Loucy (cell line): ENCODE measurements around the gene CFAP43.

Experiments
- H2AFZ ChIP-seq: fragments of 200-600 bp; sonication (generic); 2 replicates; pipeline ENCODE4 v1.6.0; 2016; ENCODE audit warnings: antibody characterized with exemption, mild to moderate bottlenecking, low read length, moderate library complexity
- H3F3A ChIP-seq: fragments of 200-600 bp; 2 replicates; pipeline ENCODE4 v1.6.0; 2016; ENCODE audit warnings: antibody characterized with exemption, low read depth, mild to moderate bottlenecking
- H3K27me3 ChIP-seq: fragments of 200-600 bp; sonication (generic); 2 replicates; pipeline ENCODE4 v1.6.1; 2014; ENCODE audit warnings: low read length, mild to moderate bottlenecking; ENCODE audit not compliant: insufficient read depth, poor library complexity, severe bottlenecking
- H3K36me3 ChIP-seq: fragments of 200-600 bp; sonication (generic); 2 replicates; pipeline ENCODE4 v1.6.1; 2016; ENCODE audit warnings: low read length; ENCODE audit not compliant: insufficient read depth
- H3K4me1 ChIP-seq: fragments of 200-600 bp; sonication (generic); 2 replicates; pipeline ENCODE4 v1.5.1; 2014; ENCODE audit warnings: low read length, mild to moderate bottlenecking; ENCODE audit not compliant: insufficient read depth, poor library complexity, severe bottlenecking
- H3K4me2 ChIP-seq: fragments of 200-600 bp; sonication (generic); 2 replicates; pipeline ENCODE4 v1.6.0; 2014; ENCODE audit warnings: antibody characterized with exemption, low read length, low read depth, mild to moderate bottlenecking; ENCODE audit not compliant: poor library complexity, severe bottlenecking
- H3K4me3 ChIP-seq: fragments of 200-600 bp; sonication (generic); 2 replicates; pipeline ENCODE4 v1.5.1; 2014; ENCODE audit warnings: low read length, mild to moderate bottlenecking, mixed read lengths; ENCODE audit not compliant: poor library complexity, severe bottlenecking
- H3K79me2 ChIP-seq: fragments of 200-600 bp; sonication (generic); 2 replicates; pipeline ENCODE4 v1.6.1; 2014; ENCODE audit warnings: low read length; ENCODE audit not compliant: insufficient read depth
- H3K9ac ChIP-seq: fragments of 200-600 bp; sonication (generic); 2 replicates; pipeline ENCODE4 v1.6.0; 2014; ENCODE audit warnings: mild to moderate bottlenecking, low read depth, low read length, moderate library complexity; ENCODE audit not compliant: poor library complexity, severe bottlenecking
- H3K9me2 ChIP-seq: fragments of 200-600 bp; sonication (generic); replicated peaks from 2 replicates; pipeline ENCODE4 v1.6.1; 2016; ENCODE audit warnings: low read depth, low read length, mixed read lengths
- H3K9me3 ChIP-seq: fragments of 200-600 bp; sonication (generic); 2 replicates; pipeline ENCODE4 v1.6.1; 2014; ENCODE audit warnings: mild to moderate bottlenecking, antibody characterized with exemption, low read length, low read depth; ENCODE audit not compliant: insufficient read depth
- H4K20me1 ChIP-seq: fragments of 200-600 bp; sonication (generic); 2 replicates; pipeline ENCODE4 v1.6.0; 2014; ENCODE audit warnings: antibody characterized with exemption, low read length, mild to moderate bottlenecking; ENCODE audit not compliant: insufficient read depth, poor library complexity, severe bottlenecking
- EZH2phosphoT487 ChIP-seq: fragments of 200-600 bp; IDR thresholded peaks from 2 replicates; pipeline ENCODE4 v1.6.1; 2018; ENCODE audit warnings: antibody characterized with exemption, mild to moderate bottlenecking, moderate library complexity, borderline replicate concordance
- TF ChIP-seq, protein P1 (sequence below): fragments of 200-600 bp; sonication (generic); conservative IDR thresholded peaks from 2 replicates; pipeline ENCODE4 v1.5.1; 2014; ENCODE audit warnings: mild to moderate bottlenecking, antibody characterized with exemption, low read length

The CFAP43 gene

DNA sequence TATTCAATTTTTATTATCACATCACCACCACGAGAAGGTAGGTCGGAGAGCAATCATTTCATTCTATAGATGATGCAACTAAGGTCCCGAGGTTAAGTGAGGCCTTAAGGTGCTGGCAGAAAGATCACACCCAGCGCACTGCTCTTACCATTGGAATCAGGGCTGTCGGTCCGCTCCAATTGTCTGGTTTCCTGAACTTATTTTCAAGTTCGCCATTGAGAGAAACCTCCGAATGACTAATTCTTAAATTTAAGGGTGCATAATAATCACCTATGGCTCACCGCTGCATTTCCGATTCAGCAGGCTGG, 36.2 kb upstream of the CFAP43 start:
- Histone ChIP-seq H3K9me2 (no peaks in the 10 kb centered on the region), H4K20me1 (peaks cover 11% of the 10 kb centered on the region), H3K4me3 (peak overlapping the region; percentile 77), H3K9ac (peak overlapping the region; percentile 79), H3K36me3 (peaks cover 24% of the 10 kb centered on the region; the same call in 1 of the 2 replicates), H3K27me3 (no peaks in the 10 kb centered on the region), H3K4me2 (peak overlapping the region; percentile 86), H3K9me3 (no peaks in the 10 kb centered on the region), H3F3A (no peaks in the 10 kb centered on the region), H3K79me2 (peaks cover 38% of the 10 kb centered on the region), H2AFZ (peak overlapping the region; percentile 62), H3K4me1 (peaks cover 26% of the 10 kb centered on the region)
- TF ChIP-seq, protein P1, sequence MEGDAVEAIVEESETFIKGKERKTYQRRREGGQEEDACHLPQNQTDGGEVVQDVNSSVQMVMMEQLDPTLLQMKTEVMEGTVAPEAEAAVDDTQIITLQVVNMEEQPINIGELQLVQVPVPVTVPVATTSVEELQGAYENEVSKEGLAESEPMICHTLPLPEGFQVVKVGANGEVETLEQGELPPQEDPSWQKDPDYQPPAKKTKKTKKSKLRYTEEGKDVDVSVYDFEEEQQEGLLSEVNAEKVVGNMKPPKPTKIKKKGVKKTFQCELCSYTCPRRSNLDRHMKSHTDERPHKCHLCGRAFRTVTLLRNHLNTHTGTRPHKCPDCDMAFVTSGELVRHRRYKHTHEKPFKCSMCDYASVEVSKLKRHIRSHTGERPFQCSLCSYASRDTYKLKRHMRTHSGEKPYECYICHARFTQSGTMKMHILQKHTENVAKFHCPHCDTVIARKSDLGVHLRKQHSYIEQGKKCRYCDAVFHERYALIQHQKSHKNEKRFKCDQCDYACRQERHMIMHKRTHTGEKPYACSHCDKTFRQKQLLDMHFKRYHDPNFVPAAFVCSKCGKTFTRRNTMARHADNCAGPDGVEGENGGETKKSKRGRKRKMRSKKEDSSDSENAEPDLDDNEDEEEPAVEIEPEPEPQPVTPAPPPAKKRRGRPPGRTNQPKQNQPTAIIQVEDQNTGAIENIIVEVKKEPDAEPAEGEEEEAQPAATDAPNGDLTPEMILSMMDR = no peak
- TF ChIP-seq EZH2phosphoT487 = no peak

DNA sequence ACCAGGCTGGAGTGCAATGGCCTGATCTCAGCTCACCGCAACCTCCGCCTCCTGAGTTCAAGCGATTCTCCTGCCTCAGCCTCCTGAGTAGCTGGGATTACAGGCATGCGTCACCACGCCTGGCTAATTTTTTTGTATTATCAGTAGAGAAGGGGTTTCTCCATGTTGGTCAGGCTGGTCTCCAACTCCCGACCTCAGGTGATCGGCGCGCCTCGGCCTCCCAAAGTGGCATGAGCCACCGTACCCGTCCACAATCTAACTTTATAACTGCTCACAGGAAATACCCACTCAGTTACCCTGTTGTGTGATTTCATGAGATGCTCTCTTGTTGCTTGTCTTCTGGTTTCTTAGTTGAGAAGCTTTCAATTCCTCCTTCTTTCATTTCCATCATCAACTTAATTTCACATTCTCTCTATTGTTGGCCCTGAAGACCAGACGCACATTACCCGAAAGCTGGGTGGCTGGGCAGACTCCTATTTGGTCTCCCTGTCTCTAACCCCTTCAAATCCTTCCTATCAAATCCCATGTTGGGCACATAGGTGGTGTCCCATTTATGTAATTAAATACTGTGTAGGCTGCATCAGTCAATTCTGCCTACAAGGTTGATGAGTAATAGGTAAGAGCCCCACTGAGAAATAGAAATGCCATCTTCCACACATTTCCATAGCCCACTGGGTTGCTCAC, 35.7 kb upstream of the CFAP43 start:
- Histone ChIP-seq H4K20me1 (peaks cover 11% of the 10 kb centered on the region), H3K9me2 (no peaks in the 10 kb centered on the region), H3F3A (no peaks in the 10 kb centered on the region), H3K27me3 (no peaks in the 10 kb centered on the region), H3K4me1 (peaks cover 26% of the 10 kb centered on the region), H3K79me2 (peaks cover 38% of the 10 kb centered on the region), H3K4me3 (peak overlapping the region; percentile 77), H3K4me2 (peak overlapping the region; percentile 86), H3K36me3 (peaks cover 29% of the 10 kb centered on the region; the same call in 1 of the 2 replicates), H3K9me3 (no peaks in the 10 kb centered on the region), H3K9ac (peak overlapping the region; percentile 79), H2AFZ (no peak overlapping the region)
- TF ChIP-seq EZH2phosphoT487 = no peak
- TF ChIP-seq, protein P1 = no peak

DNA sequence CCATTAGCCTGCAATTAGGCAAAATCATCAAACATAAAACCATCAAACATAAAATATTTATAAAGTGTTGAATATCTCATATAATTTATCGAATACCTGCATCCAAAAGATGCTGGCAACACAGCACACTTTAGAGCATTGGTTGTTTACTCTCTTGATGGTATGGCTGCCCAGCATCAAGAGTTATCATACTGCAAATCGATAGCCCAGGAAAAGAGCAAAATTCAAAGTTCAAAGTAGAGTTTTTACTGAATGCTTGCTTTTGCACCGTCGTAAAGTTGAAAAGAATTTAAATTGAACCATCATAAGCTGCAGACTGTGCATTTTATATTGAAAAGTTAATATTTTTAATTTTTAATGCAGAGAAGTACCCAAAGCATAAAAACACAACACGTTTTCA, 32.6 kb upstream of the CFAP43 start:
- Histone ChIP-seq H3K36me3 (peaks cover 38% of the 10 kb centered on the region; the same call in 1 of the 2 replicates), H3K79me2 (peaks cover 51% of the 10 kb centered on the region), H3K27me3 (no peaks in the 10 kb centered on the region), H3K9me3 (no peaks in the 10 kb centered on the region), H3K4me2 (no peak overlapping the region), H4K20me1 (peaks cover 16% of the 10 kb centered on the region), H3K4me3 (no peak overlapping the region), H3K9ac (no peak overlapping the region), H3F3A (no peaks in the 10 kb centered on the region), H2AFZ (no peak overlapping the region), H3K9me2 (no peaks in the 10 kb centered on the region), H3K4me1 (peaks cover 42% of the 10 kb centered on the region)
- TF ChIP-seq, protein P1 = no peak
- no peak for TF ChIP-seq EZH2phosphoT487
